Upper lobe of left lung (tissue), 6 donors: Measurements from ENCODE around the gene GRID1. TPM values are rescaled to one million over a fixed set of nuclear protein-coding genes. Genes with fewer than 3 reads are reported as not detected.

Experiments used
- ATAC-seq, 2 donors: fragments of 200-7000 bp; cut with Tn5 transposase; one replicate each; pipeline ENCODE4 v1.9.1; 2022; ENCODE audit warnings: mild to moderate bottlenecking in 2 of 2, moderate library complexity in 2 of 2; ENCODE audit not compliant: low FRiP score in 2 of 2
- DNase-seq, 2 donors: peaks; one replicate each; pipeline ENCODE4 v3.0.0-alpha.2; 2019 to 2020
- H3K27ac ChIP-seq, 4 donors: fragments of 200-600 bp; sonication (generic); one replicate each; pipeline ENCODE4 v1.5.1; 2016 to 2019
- H3K27me3 ChIP-seq, 4 donors: fragments of 200-600 bp; sonication (generic); one replicate each; pipeline ENCODE4 v1.5.1; 2017 to 2019
- H3K36me3 ChIP-seq, 4 donors: fragments of 200-600 bp; sonication (generic); one replicate each; pipeline ENCODE4 v1.5.1; 2016 to 2019
- H3K4me1 ChIP-seq, 4 donors: fragments of 200-600 bp; sonication (generic); one replicate each; pipeline ENCODE4 v1.5.1; 2018 to 2019
- H3K4me3 ChIP-seq, 4 donors: fragments of 200-600 bp; sonication (generic); one replicate each; pipeline ENCODE4 v1.5.1; 2017 to 2019; ENCODE audit warnings: mild to moderate bottlenecking in 2 of 4, moderate library complexity in 1 of 4
- H3K9me3 ChIP-seq, 4 donors: fragments of 200-600 bp; sonication (generic); one replicate each; pipeline ENCODE4 v1.5.1; 2018 to 2019
- CTCF ChIP-seq, 6 experiments: fragments of 450-650 bp in 4 of 6; fragments of 200-600 bp in 2 of 6; sonication (generic) in 2 of 6; IDR thresholded peaks; one replicate each; pipeline ENCODE4 v1.5.1; 2016 to 2019; ENCODE audit warnings: antibody characterized with exemption in 6 of 6
- EP300 ChIP-seq, 4 donors: sonication (generic); formaldehyde crosslinking; IDR thresholded peaks; one replicate each; pipeline ENCODE4 v1.5.1; 2017; ENCODE audit warnings: antibody characterized with exemption in 4 of 4, control low read depth in 2 of 4
- POLR2A ChIP-seq, 4 donors: fragments of 450-650 bp; IDR thresholded peaks; one replicate each; pipeline ENCODE4 v1.5.1; 2016 to 2017; ENCODE audit warnings: antibody characterized with exemption in 4 of 4, mild to moderate bottlenecking in 2 of 4
- POLR2AphosphoS5 ChIP-seq, 2 donors: sonication (generic); formaldehyde crosslinking; IDR thresholded peaks; one replicate each; pipeline ENCODE4 v1.5.1; 2017; ENCODE audit warnings: antibody characterized with exemption in 2 of 2
- WGBS, 2 donors: methylation state at CpG; one replicate each; pipeline ENCODE4 v1.1.5; 2017 to 2018; 5-methylcytosine and 5-hydroxymethylcytosine counted together
- total RNA-seq, 6 donors: library from RNA; depleted of rRNA in 4 of 6; stranded (reverse); fragments of >200 nt in 4 of 6; gene quantifications; one replicate each; pipeline versions ENCODE4 v1.1.0 to v1.2.1, GENCODE V29; 2016 to 2021
- donor health status: DM: no; HTN: no; CAD: no; lungs with moderate emphysema.
- donor health status: DM: no; HTN: yes; CAD: no; lungs with severe emphysema.

GRID1 gene
- total RNA-seq, 6 donors from 2014 or later: 1.5 to 5.2 (median 3.2) TPM

- 61 to 65% methylated on average over 5 to 6 of the region's 6 CpGs for WGBS, 2 donors
- no peak for DNase-seq
- Histone ChIP-seq H3K4me1 (no peaks in the 10 kb centered on the region), H3K27ac (no peak overlapping the region), H3K36me3 (no peaks in the 10 kb centered on the region), H3K4me3 (no peak overlapping the region), H3K27me3 (no peaks in the 10 kb centered on the region), H3K9me3 (no peaks in the 10 kb centered on the region)
- TF ChIP-seq POLR2A (IDR thresholded peaks at IDR 0.05) (no peak), CTCF (IDR thresholded peaks at IDR 0.05) (no peak), POLR2AphosphoS5 (IDR thresholded peaks at IDR 0.05) (no peak), EP300 (IDR thresholded peaks at IDR 0.05) (no peak)
- no peak for ATAC-seq
Observed at GRCh38 chr10:85993840-85994507, 372.6 kb downstream of the GRID1 start.

- DNase-seq: no peak
- Histone ChIP-seq H3K4me1 (no peaks in the 10 kb centered on the region), H3K27me3 (no peaks in the 10 kb centered on the region), H3K9me3 (no peaks in the 10 kb centered on the region), H3K36me3 (no peaks in the 10 kb centered on the region), H3K27ac (no peak overlapping the region), H3K4me3 (no peak overlapping the region)
- no peak for TF ChIP-seq POLR2A (IDR thresholded peaks at IDR 0.05)
- WGBS, 2 donors: 94 to 100% methylated on average over 1 of the region's 1 CpG
- no peak for ATAC-seq
Observed at GRCh38 chr10:85993140-85993539, 373.5 kb downstream of the GRID1 start.

GRCh38 chr10:85992324-85992723 lies 374.3 kb downstream of the GRID1 start:
- Histone ChIP-seq H3K27ac (no peak overlapping the region), H3K4me3 (no peak overlapping the region), H3K9me3 (no peaks in the 10 kb centered on the region), H3K36me3 (no peaks in the 10 kb centered on the region), H3K4me1 (no peaks in the 10 kb centered on the region), H3K27me3 (no peaks in the 10 kb centered on the region)
- 50 to 59% methylated on average over 1 of the region's 1 CpG for WGBS, 2 donors
- DNase-seq: no peak
- TF ChIP-seq POLR2A (IDR thresholded peaks at IDR 0.05) (no peak), CTCF (IDR thresholded peaks at IDR 0.05) (no peak), POLR2AphosphoS5 (IDR thresholded peaks at IDR 0.05) (no peak), EP300 (IDR thresholded peaks at IDR 0.05) (no peak)
- no peak for ATAC-seq

- Histone ChIP-seq H3K4me1 (no peaks in the 10 kb centered on the region), H3K27me3 (no peaks in the 10 kb centered on the region), H3K27ac (no peak overlapping the region), H3K36me3 (no peaks in the 10 kb centered on the region), H3K4me3 (no peak overlapping the region), H3K9me3 (no peaks in the 10 kb centered on the region)
- 100% methylated on average over 1 of the region's 1 CpG; no CpG with 5 or more reads in 1 of the 2 donors for WGBS, 2 donors
- DNase-seq (peak in 1 of 2 donors; percentile 16), ATAC-seq (no peak)
- TF ChIP-seq POLR2A (IDR thresholded peaks at IDR 0.05) (no peak), POLR2AphosphoS5 (IDR thresholded peaks at IDR 0.05) (no peak), CTCF (IDR thresholded peaks at IDR 0.05) (no peak), EP300 (IDR thresholded peaks at IDR 0.05) (no peak)
Observed at GRCh38 chr10:85986777-85987176, 379.8 kb downstream of the GRID1 start.

GRCh38 chr10:85983051-85983450 lies 383.5 kb downstream of the GRID1 start:
- no peak for TF ChIP-seq POLR2A (IDR thresholded peaks at IDR 0.05)
- no peak for TF ChIP-seq POLR2AphosphoS5 (IDR thresholded peaks at IDR 0.05)
- TF ChIP-seq EP300 (IDR thresholded peaks at IDR 0.05): no peak
- TF ChIP-seq CTCF (IDR thresholded peaks at IDR 0.05): no peak
- H3K27ac ChIP-seq: no peak overlapping the region
- no peaks in the 10 kb centered on the region for H3K4me1 ChIP-seq
- no peaks in the 10 kb centered on the region for H3K9me3 ChIP-seq
- ATAC-seq (no peak), DNase-seq (no peak)
- no peaks in the 10 kb centered on the region for H3K27me3 ChIP-seq
- no peaks in the 10 kb centered on the region for H3K36me3 ChIP-seq
- WGBS, 2 donors: 73 to 88% methylated on average over 6 of the region's 6 CpGs
- H3K4me3 ChIP-seq: no peak overlapping the region
